Stimulated activated CD8-positive, alpha-beta memory T cell treated with anti-CD3 and anti-CD28 coated beads, Interleukin-4, amount 100 ng/mL, for 4 hours (primary cell): ENCODE measurements around the gene ADCYAP1R1.

Source experiments
- DNase-seq, 2 donors: peaks; one replicate each; pipeline ENCODE4 v3.0.0-alpha.2; 2020; ENCODE audit warnings: low read depth in 2 of 2, low spot score in 1 of 2

The ADCYAP1R1 gene

GRCh38 chr7:31051598-31052486, at the start of gene ADCYAP1R1:
Gene ADCYAP1R1 (plus strand): TSS chr7:31052308. CDS start chr7:31063265, 10,957 bp downstream.
- no peak for DNase-seq

- no peak for DNase-seq
These were observed 49.0 kb upstream of the ADCYAP1R1 start for GRCh38 chr7:31003097-31003496.

- no peak for DNase-seq
These were observed 48.4 kb upstream of the ADCYAP1R1 start for GRCh38 chr7:31003721-31004120.

- no peak for DNase-seq
These were observed 47.7 kb upstream of the ADCYAP1R1 start for GRCh38 chr7:31004393-31004792.

GRCh38 chr7:31006857-31007256, 45.3 kb upstream of the ADCYAP1R1 start:
- DNase-seq, result no peak

GRCh38 chr7:31007634-31008033, 44.5 kb upstream of the ADCYAP1R1 start:
- no peak for DNase-seq

GRCh38 chr7:31014826-31015225, 37.3 kb upstream of the ADCYAP1R1 start:
- no peak for DNase-seq

- no peak for DNase-seq
These were observed 35.0 kb upstream of the ADCYAP1R1 start for GRCh38 chr7:31017032-31017675.

GRCh38 chr7:31017721-31018120, 34.4 kb upstream of the ADCYAP1R1 start:
- no peak for DNase-seq

GRCh38 chr7:31019509-31019908, 32.6 kb upstream of the ADCYAP1R1 start:
- DNase-seq, result no peak

- no peak for DNase-seq
These were observed 31.9 kb upstream of the ADCYAP1R1 start for GRCh38 chr7:31020161-31020560.

GRCh38 chr7:31020652-31021051, 31.5 kb upstream of the ADCYAP1R1 start:
- DNase-seq, result no peak

GRCh38 chr7:31022117-31022516, 30.0 kb upstream of the ADCYAP1R1 start:
- no peak for DNase-seq

GRCh38 chr7:31022726-31023125, 29.4 kb upstream of the ADCYAP1R1 start:
- DNase-seq, result no peak

- no peak for DNase-seq
These were observed 28.2 kb upstream of the ADCYAP1R1 start for GRCh38 chr7:31023877-31024276.

GRCh38 chr7:31027161-31027965, 24.7 kb upstream of the ADCYAP1R1 start:
- DNase-seq, result no peak

- no peak for DNase-seq
These were observed 24.1 kb upstream of the ADCYAP1R1 start for GRCh38 chr7:31028006-31028405.

- no peak for DNase-seq
These were observed 23.6 kb upstream of the ADCYAP1R1 start for GRCh38 chr7:31028417-31028992.

GRCh38 chr7:31029251-31030042, 22.7 kb upstream of the ADCYAP1R1 start:
- DNase-seq, result no peak

- DNase-seq, result no peak
These were observed 18.3 kb upstream of the ADCYAP1R1 start for GRCh38 chr7:31033674-31034300.
